Mesenchymal stem cell (in vitro differentiated cells and primary cell): ENCODE measurements around the gene C2orf15.
"Not testable (repeated sequence)": the region's sequence is repeated elsewhere in the genome, so short reads cannot be mapped to it uniquely, and the experiment has no call there.

ENCODE experiments used
- DNase-seq: peaks from one replicate; pipeline ENCODE4 v3.0.0-alpha.2; 2013
- H2AFZ ChIP-seq: one replicate; pipeline ENCODE4 v1.6.1; 2013; ENCODE audit warnings: low read depth, mild to moderate bottlenecking, control low read depth, inconsistent platforms, low read length, moderate library complexity
- H2AK5ac ChIP-seq: 2 replicates; pipeline ENCODE4 v1.6.1; 2013; ENCODE audit warnings: low read length, moderate library complexity, mild to moderate bottlenecking, inconsistent platforms; ENCODE audit not compliant: severe bottlenecking
- H2BK120ac ChIP-seq: one replicate; pipeline ENCODE4 v1.6.1; 2013; ENCODE audit warnings: low read depth, mild to moderate bottlenecking, inconsistent platforms, low read length, moderate library complexity
- H2BK12ac ChIP-seq, 2 experiments: one replicate each; pipeline ENCODE4 v1.6.1; 2013; ENCODE audit warnings: inconsistent platforms in 2 of 2, low read length in 2 of 2, mild to moderate bottlenecking in 2 of 2, moderate library complexity in 2 of 2, control low read depth in 1 of 2
- H2BK15ac ChIP-seq: one replicate; pipeline ENCODE4 v1.6.1; 2013; ENCODE audit warnings: mild to moderate bottlenecking, low read depth, inconsistent platforms; ENCODE audit not compliant: poor library complexity, severe bottlenecking
- H2BK5ac ChIP-seq: 2 replicates; pipeline ENCODE4 v1.6.1; 2013; ENCODE audit warnings: low read depth, mild to moderate bottlenecking, low read length, control low read depth, inconsistent platforms; ENCODE audit not compliant: poor library complexity, severe bottlenecking
- H3K14ac ChIP-seq, 2 experiments: one replicate each; pipeline ENCODE4 v1.6.1; 2013; ENCODE audit warnings: inconsistent platforms in 2 of 2, low read length in 2 of 2, control low read depth in 1 of 2, mild to moderate bottlenecking in 1 of 2, moderate library complexity in 1 of 2
- H3K18ac ChIP-seq, 2 experiments: one replicate each; pipeline ENCODE4 v1.6.1; 2013; ENCODE audit warnings: inconsistent platforms in 2 of 2, low read length in 2 of 2, control low read depth in 1 of 2, low read depth in 1 of 2, mild to moderate bottlenecking in 1 of 2
- H3K23ac ChIP-seq, 2 experiments: one replicate each; pipeline ENCODE4 v1.6.1; 2013; ENCODE audit warnings: inconsistent platforms in 2 of 2, low read length in 2 of 2, mild to moderate bottlenecking in 2 of 2, moderate library complexity in 2 of 2, control low read depth in 1 of 2
- H3K27ac ChIP-seq: 2 replicates; pipeline ENCODE4 v1.5.1; 2013; ENCODE audit warnings: mild to moderate bottlenecking, moderate library complexity, low read length, control low read depth, inconsistent platforms; ENCODE audit not compliant: poor library complexity, severe bottlenecking
- H3K27me3 ChIP-seq, 2 experiments: 2 replicates each; pipeline versions ENCODE4 v1.6.1 to v1.7.0; 2013; ENCODE audit warnings: low read length in 2 of 2, mild to moderate bottlenecking in 2 of 2, moderate library complexity in 2 of 2, control low read depth in 1 of 2, inconsistent platforms in 1 of 2; ENCODE audit not compliant: control insufficient read depth in 1 of 2, insufficient read depth in 1 of 2
- H3K36me3 ChIP-seq, 2 experiments: 2 replicates each; pipeline versions ENCODE4 v1.6.1 to v1.7.0; 2013; ENCODE audit warnings: low read length in 2 of 2, control low read depth in 1 of 2, inconsistent platforms in 1 of 2, low read depth in 1 of 2, mild to moderate bottlenecking in 1 of 2; ENCODE audit not compliant: insufficient read depth in 2 of 2, control insufficient read depth in 1 of 2
- H3K4ac ChIP-seq, 2 experiments: one replicate each; pipeline ENCODE4 v1.6.1; 2013; ENCODE audit warnings: inconsistent platforms in 2 of 2, low read length in 2 of 2, mild to moderate bottlenecking in 2 of 2, moderate library complexity in 2 of 2, control low read depth in 1 of 2, low read depth in 1 of 2
- H3K4me1 ChIP-seq: 2 replicates; pipeline ENCODE4 v1.6.1; 2013; ENCODE audit warnings: low read depth, low read length, control low read depth; ENCODE audit not compliant: control insufficient read depth, insufficient read depth
- H3K4me2 ChIP-seq: 2 replicates; pipeline ENCODE4 v1.6.1; 2013; ENCODE audit warnings: low read length, mild to moderate bottlenecking, inconsistent platforms; ENCODE audit not compliant: poor library complexity, severe bottlenecking
- H3K4me3 ChIP-seq, 2 experiments: 2 replicates each; pipeline versions ENCODE4 v1.5.1 to v1.7.0; 2013; ENCODE audit warnings: low read length in 2 of 2, mild to moderate bottlenecking in 2 of 2, control low read depth in 1 of 2, low read depth in 1 of 2; ENCODE audit not compliant: insufficient read depth in 1 of 2
- H3K79me1 ChIP-seq: replicated peaks from 2 replicates; pipeline ENCODE4 v1.6.1; 2013; ENCODE audit warnings: mild to moderate bottlenecking, control low read depth, low read length, inconsistent platforms; ENCODE audit not compliant: poor library complexity, severe bottlenecking
- H3K9ac ChIP-seq: 2 replicates; pipeline ENCODE4 v1.7.0; 2013; ENCODE audit warnings: mild to moderate bottlenecking, low read length, moderate library complexity
- H3K9me3 ChIP-seq: 2 replicates; pipeline ENCODE4 v1.7.0; 2013; ENCODE audit warnings: mild to moderate bottlenecking, low read length; ENCODE audit not compliant: control insufficient read depth
- H4K8ac ChIP-seq: one replicate; pipeline ENCODE4 v1.6.1; 2013; ENCODE audit warnings: inconsistent platforms, mild to moderate bottlenecking, low read length, moderate library complexity
- H4K91ac ChIP-seq: one replicate; pipeline ENCODE4 v1.6.1; 2013; ENCODE audit warnings: mild to moderate bottlenecking, low read length, inconsistent platforms
- WGBS: methylation state at CpG from one replicate; pipeline ENCODE4 v1.1.7; 2013; ENCODE audit warnings: mixed read lengths; 5-methylcytosine and 5-hydroxymethylcytosine counted together

C2orf15 gene

GRCh38 chr2:99188357-99188756, 46.9 kb downstream of the C2orf15 start:
- no peak overlapping the region for H3K27ac ChIP-seq

DNA sequence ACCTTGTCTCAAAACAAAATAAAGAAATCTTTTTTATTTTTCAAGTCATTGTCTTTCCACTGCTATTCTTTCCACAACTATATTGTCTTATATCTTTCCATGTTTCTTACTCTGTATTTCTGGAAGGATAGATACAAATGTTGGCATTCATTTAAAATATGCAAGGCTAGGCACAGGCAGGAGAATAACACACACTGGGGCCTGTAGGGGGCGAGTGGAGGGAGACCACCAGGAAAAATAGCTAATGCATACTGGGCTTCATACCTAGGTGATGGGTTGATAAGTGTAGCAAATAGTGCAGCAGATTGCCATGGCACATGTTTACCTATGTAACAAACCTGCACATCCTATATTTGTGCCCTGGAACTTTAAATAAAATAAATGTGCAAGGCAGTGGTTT, 49.0 kb downstream of the C2orf15 start:
- Histone ChIP-seq H2BK15ac (no peak overlapping the region), H2BK5ac (no peak overlapping the region), H3K18ac (no peak overlapping the region), H3K36me3 (peaks cover 0 to 72% of the 10 kb centered on the region in 2 experiments), H2BK12ac (no peak overlapping the region), H2AFZ (no peak overlapping the region), H3K4me1 (no peaks in the 10 kb centered on the region), H2AK5ac (no peak overlapping the region), H4K8ac (no peak overlapping the region), H3K23ac (no peak overlapping the region), H3K14ac (no peak overlapping the region), H3K27me3 (no peaks in the 10 kb centered on the region), H3K79me1 (peaks cover 19% of the 10 kb centered on the region), H3K4ac (no peak overlapping the region), H3K9ac (no peak overlapping the region), H3K4me3 (no peak overlapping the region), H4K91ac (no peak overlapping the region), H2BK120ac (no peak overlapping the region), H3K9me3 (no peaks in the 10 kb centered on the region), H3K27ac (no peak overlapping the region), H3K4me2 (no peak overlapping the region)
- 77% methylated on average over 1 of the region's 1 CpG for WGBS
- no peak for DNase-seq

More at GRCh38 chr2:99188357-99188756, 46.9 kb downstream of the C2orf15 start:
- H3K9ac ChIP-seq = no peak overlapping the region
- H3K18ac ChIP-seq = no peak overlapping the region
- no peak overlapping the region for H2BK15ac ChIP-seq
- WGBS = 100% methylated on average over 1 of the region's 3 CpGs
- H3K4me3 ChIP-seq = no peak overlapping the region
- no peak overlapping the region for H4K8ac ChIP-seq
- H3K4ac ChIP-seq = no peak overlapping the region
- no peak overlapping the region for H3K14ac ChIP-seq
- H3K4me2 ChIP-seq = no peak overlapping the region
- H3K23ac ChIP-seq = no peak overlapping the region
- H3K9me3 ChIP-seq = no peaks in the 10 kb centered on the region
- no peak overlapping the region for H2BK120ac ChIP-seq
- no peak overlapping the region for H2BK12ac ChIP-seq
- no peak overlapping the region for H2AFZ ChIP-seq
- H3K36me3 ChIP-seq = peaks cover 0 to 53% of the 10 kb centered on the region in 2 experiments
- DNase-seq = no peak
- peaks cover 20% of the 10 kb centered on the region for H3K79me1 ChIP-seq
- no peak overlapping the region for H2BK5ac ChIP-seq
- H4K91ac ChIP-seq = no peak overlapping the region
- H3K27me3 ChIP-seq = no peaks in the 10 kb centered on the region
- H2AK5ac ChIP-seq = no peak overlapping the region
- H3K4me1 ChIP-seq = peaks cover 1% of the 10 kb centered on the region

DNA sequence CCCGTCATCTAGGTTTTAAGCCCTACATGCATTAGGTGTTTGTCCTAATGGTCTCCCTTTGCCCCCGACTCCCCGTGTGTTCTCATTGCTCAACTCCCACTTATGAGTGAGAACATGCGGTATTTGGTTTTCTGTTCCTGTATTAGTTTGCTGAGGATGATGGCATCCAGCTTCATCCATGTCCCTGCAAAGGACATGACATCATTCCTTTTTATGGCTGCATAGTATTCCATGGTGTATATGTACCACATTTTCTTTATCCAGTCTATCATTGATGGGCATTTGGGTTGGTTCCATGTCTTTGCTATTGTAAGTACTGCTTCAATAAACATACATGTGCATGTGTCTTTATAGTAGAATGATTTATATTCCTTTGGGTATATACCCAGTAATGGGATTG, 50.9 kb downstream of the C2orf15 start:
- Histone ChIP-seq H3K36me3 (peaks cover 9 to 85% of the 10 kb centered on the region in 2 experiments), H3K79me1 (peaks cover 14% of the 10 kb centered on the region)
- H2BK15ac ChIP-seq, H2BK12ac ChIP-seq, H3K4me2 ChIP-seq, H3K14ac ChIP-seq, H3K4me3 ChIP-seq, H3K27ac ChIP-seq, H2BK5ac ChIP-seq, H3K4ac ChIP-seq, H3K9ac ChIP-seq, DNase-seq, H4K8ac ChIP-seq, H3K23ac ChIP-seq, H4K91ac ChIP-seq, H3K27me3 ChIP-seq, H3K9me3 ChIP-seq, H3K4me1 ChIP-seq, H2BK120ac ChIP-seq, H2AFZ ChIP-seq, H3K18ac ChIP-seq, H2AK5ac ChIP-seq: not testable (repeated sequence)
- WGBS = 95% methylated on average over 4 of the region's 4 CpGs

DNA sequence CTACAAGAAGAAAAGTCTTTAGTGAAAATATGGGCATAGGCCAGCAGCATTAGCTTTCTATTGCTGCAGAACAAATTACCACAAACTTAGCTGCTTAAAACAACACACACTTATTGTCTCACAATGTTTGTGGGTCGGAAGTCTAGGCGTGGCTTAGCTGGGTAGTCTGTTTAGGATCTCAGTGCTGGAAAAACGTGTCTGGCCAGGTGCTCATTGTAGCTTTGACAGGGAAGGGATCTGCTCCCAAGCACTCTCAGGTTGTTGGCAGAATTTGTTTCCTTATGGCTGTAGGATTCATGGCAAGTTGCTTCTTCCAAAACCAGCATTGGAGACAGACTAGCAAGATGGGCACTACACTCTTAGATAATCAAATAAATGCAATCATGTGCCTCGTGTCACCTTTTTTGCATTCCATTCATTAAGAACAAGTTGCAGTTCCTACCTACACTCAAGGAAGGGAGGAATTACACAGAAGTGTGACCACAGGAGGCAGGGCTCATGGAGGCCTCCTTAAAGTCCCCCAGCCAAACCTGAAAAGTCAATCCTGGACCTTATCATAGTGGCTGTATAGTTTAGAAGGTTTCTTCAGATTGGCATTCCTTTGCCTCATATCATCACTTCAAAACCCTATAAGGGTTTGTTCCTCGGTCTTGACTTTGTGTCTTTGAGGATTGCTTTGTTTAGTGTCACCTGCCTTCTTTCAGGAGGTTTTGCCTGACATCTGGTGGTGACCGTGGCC, 56.8 kb downstream of the C2orf15 start:
- no peak overlapping the region for H2BK120ac ChIP-seq
- no peak overlapping the region for H3K23ac ChIP-seq
- no peak overlapping the region for H2AK5ac ChIP-seq
- H2BK15ac ChIP-seq = no peak overlapping the region
- no peaks in the 10 kb centered on the region for H3K27me3 ChIP-seq
- no peak overlapping the region for H2BK5ac ChIP-seq
- no peak overlapping the region for H3K27ac ChIP-seq
- peaks cover 6% of the 10 kb centered on the region for H3K79me1 ChIP-seq
- H3K9me3 ChIP-seq = no peaks in the 10 kb centered on the region
- H4K8ac ChIP-seq = no peak overlapping the region
- H2BK12ac ChIP-seq = no peak overlapping the region
- H4K91ac ChIP-seq = no peak overlapping the region
- H3K36me3 ChIP-seq = peaks cover 19 to 69% of the 10 kb centered on the region in 2 experiments
- no peak for DNase-seq
- no peaks in the 10 kb centered on the region for H3K4me1 ChIP-seq
- H3K9ac ChIP-seq = no peak overlapping the region
- H3K18ac ChIP-seq = no peak overlapping the region
- no peak overlapping the region for H3K14ac ChIP-seq
- 95% methylated on average over 6 of the region's 6 CpGs for WGBS
- H3K4me2 ChIP-seq = no peak overlapping the region
- H3K4me3 ChIP-seq = no peak overlapping the region
- no peak overlapping the region for H3K4ac ChIP-seq
- H2AFZ ChIP-seq = no peak overlapping the region
